ENCODE results near the gene PRKAR1B.

DNA sequence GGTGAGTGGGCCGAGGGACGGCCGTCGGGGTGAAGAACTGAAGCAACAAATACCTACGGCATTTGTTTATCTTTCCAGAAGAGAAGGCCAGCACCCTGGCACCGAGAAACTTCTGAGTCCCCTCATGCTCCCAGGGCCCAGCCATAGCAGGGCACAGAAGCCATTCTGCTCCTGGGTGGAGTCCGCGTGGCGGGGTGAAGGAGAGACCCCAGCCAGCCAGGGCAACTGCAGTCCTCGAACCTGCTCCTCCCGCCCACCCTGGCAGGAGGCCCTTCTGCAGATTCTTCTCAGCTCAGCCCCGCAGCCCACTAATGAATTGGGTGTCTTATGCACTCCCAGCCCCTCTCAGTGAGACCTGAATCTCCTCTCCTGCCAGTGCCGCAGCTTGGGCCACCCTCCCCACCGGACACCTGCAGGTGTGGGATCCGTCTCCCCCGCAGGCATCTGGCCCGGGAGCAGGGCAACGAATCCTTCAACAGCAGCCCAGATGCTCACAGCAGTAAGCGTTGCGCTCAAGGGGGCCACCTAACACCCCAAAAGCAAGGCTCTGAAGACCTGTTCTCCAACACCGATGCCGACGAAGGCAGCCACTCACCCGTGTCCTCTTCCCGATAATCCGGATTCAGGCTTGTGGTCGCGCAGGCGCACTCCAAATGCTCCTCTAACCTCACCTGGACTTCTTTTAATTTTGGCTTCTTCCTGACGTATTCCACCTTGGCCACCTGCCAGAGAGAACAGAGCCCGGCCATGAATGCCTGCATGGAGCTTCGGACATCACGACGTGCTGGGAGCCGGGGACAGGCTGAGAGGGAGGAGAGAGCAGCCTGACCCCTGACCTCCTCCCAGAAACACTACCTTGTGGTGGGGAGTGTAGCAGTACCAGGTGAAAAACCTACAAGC lies 226.3 kb downstream of the PRKAR1B start:
- TF ChIP-seq ZBTB7A (IDR thresholded peaks at IDR 0.05; ENCODE audit: low read depth) (no peak), TEAD4 (IDR thresholded peaks at IDR 0.05) (no peak), CEBPB (IDR thresholded peaks at IDR 0.05) (no peak)
- TF ChIP-seq, protein P1, sequence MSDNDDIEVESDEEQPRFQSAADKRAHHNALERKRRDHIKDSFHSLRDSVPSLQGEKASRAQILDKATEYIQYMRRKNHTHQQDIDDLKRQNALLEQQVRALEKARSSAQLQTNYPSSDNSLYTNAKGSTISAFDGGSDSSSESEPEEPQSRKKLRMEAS (IDR thresholded peaks at IDR 0.05): no peak
